Heart left ventricle (tissue), 13 donors: ENCODE data around the gene TMEM91.

ENCODE experiments used
- POLR2A ChIP-seq, 2 donors: fragments of 450-650 bp; IDR thresholded peaks; one replicate each; pipeline ENCODE4 v1.6.1; 2017; ENCODE audit warnings: antibody characterized with exemption in 2 of 2, mild to moderate bottlenecking in 2 of 2, moderate library complexity in 2 of 2
- TF ChIP-seq, protein P1 (sequence below), 12 donors: fragments of 200-600 bp; sonication (generic) in 4 of 12; IDR thresholded peaks; one replicate each; pipeline versions ENCODE4 v1.5.0 to v1.8.0; 2018 to 2022; ENCODE audit warnings: antibody characterized with exemption in 12 of 12, mild to moderate bottlenecking in 5 of 12
- donor health status: ischemic (EF 13 %, LVEDD 7.1; RV severe dilation, severe dysfunction).
- donor health status: DM: no; HTN: yes; CAD: no.
- donor health status: DM: no; HTN: no; CAD: no.
- donor health status: ischemic (EF 25% LVEDD 6.9; RV normal size, moderate dysfunction).
- donor health status: ischemic (EF 25% LVEDD 5.7; RV mildly dilated, moderate dysfunction).
- donor health status: ischemic (EF 35%, LVEDD 5.7; RV mildly dilated, moderate dysfunction).
- donor health status: nonischemic (EF 11% LVEDD 7.7; RV severe dilation, severe dysfunction).
- donor health status: DM: yes; HTN: yes; CAD: no.
- donor health status: PGD.
- donor health status: ischemic (EF 29% LVEDD 5.4; RV normal size, mild dysfunction).
- donor health status: nonischemic (EF 23%, LVEDD 6.1; RV moderate dilation, normal function).

DNA sequence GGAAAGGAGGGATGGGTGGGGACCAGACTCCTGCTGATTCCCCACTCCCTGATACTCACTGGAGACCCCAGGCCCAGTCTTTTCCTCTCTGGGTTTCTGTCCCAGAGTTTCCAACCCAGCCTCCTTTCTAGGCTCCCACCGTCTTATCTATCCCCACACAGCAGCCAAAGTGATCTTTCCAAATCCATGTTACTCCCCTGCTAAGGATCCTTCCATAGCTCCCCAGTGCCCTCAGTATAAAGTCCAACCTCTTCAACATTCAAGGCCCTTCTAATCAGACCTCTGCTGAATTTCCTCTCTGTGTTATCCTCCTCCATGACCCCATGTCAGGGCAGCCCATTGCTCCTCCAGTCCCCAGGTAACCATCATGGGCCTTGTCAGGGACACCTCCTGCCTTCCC lies 21.3 kb upstream of the TMEM91 start:
- no peak for TF ChIP-seq POLR2A (IDR thresholded peaks at IDR 0.05)
- TF ChIP-seq, protein P1, sequence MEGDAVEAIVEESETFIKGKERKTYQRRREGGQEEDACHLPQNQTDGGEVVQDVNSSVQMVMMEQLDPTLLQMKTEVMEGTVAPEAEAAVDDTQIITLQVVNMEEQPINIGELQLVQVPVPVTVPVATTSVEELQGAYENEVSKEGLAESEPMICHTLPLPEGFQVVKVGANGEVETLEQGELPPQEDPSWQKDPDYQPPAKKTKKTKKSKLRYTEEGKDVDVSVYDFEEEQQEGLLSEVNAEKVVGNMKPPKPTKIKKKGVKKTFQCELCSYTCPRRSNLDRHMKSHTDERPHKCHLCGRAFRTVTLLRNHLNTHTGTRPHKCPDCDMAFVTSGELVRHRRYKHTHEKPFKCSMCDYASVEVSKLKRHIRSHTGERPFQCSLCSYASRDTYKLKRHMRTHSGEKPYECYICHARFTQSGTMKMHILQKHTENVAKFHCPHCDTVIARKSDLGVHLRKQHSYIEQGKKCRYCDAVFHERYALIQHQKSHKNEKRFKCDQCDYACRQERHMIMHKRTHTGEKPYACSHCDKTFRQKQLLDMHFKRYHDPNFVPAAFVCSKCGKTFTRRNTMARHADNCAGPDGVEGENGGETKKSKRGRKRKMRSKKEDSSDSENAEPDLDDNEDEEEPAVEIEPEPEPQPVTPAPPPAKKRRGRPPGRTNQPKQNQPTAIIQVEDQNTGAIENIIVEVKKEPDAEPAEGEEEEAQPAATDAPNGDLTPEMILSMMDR (IDR thresholded peaks at IDR 0.05): no peak
